Measurements from ENCODE around the gene SMIM1.
"Not testable (repeated sequence)": the region's sequence is repeated elsewhere in the genome, so short reads cannot be mapped to it uniquely, and the experiment has no call there.

Gene SMIM1

DNA sequence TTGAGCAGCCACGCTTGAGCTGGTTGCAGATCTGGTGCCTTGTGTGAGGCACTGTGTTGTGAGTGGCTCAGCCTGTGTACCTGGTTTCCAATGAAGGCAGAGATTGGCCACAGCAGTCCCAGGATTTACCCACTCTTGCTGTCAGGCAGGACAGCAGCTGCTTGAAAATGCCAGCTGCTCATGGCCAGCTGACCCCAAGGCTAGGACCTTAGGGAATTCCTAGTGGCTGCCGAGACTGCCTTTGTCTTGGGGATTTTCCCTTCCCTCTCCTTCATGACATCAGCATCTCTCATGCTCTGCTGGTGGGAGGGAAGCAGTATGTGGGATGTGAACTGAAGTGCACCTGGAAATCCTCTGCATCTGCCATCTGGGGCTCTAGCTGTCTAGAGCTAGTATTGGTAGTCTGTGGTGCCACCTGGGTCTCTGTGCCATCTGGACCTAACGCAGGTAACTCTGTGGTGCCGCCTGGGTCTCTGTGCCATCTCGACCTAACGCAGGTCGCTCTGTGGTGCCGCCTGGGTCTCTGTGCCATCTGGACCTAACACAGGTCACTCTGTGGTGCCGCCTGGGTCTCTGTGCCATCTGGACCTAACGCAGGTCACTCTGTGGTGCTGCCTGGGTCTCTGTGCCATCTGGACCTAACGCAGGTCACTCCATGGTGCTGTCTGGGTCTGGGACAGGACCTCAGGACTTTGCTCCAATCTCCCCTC is 27.6 kb downstream of the SMIM1 start:
- no peak overlapping the region for H3K4me3 ChIP-seq (ENCODE audit: low read length)
- TF ChIP-seq, protein P1, sequence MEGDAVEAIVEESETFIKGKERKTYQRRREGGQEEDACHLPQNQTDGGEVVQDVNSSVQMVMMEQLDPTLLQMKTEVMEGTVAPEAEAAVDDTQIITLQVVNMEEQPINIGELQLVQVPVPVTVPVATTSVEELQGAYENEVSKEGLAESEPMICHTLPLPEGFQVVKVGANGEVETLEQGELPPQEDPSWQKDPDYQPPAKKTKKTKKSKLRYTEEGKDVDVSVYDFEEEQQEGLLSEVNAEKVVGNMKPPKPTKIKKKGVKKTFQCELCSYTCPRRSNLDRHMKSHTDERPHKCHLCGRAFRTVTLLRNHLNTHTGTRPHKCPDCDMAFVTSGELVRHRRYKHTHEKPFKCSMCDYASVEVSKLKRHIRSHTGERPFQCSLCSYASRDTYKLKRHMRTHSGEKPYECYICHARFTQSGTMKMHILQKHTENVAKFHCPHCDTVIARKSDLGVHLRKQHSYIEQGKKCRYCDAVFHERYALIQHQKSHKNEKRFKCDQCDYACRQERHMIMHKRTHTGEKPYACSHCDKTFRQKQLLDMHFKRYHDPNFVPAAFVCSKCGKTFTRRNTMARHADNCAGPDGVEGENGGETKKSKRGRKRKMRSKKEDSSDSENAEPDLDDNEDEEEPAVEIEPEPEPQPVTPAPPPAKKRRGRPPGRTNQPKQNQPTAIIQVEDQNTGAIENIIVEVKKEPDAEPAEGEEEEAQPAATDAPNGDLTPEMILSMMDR (IDR thresholded peaks at IDR 0.05; ENCODE audit: insufficient read depth, low read depth, low read length, missing control alignments): no peak
- DNase-seq (ENCODE audit: low read depth): no peak

DNA sequence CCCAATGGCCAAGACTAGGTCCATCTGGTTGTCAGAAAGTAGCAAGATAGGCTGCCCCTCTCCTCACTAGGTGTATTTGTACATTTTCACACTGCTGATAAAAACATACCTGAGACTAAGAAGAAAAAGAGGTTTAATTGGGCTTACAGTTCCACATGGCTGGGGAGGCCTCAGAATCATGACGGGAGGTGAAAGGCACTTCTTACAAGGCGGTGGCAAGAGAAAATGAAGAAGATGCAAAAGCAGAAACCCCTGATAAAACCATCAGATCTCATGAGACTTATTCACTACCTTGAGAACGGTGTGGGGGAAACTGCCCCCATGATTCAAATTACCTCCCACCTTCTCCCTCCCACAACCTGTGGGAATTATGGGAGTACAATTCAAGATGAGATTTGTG is 28.2 kb downstream of the SMIM1 start:
- not testable (repeated sequence) for DNase-seq (ENCODE audit: low read depth); H3K4me3 ChIP-seq (ENCODE audit: low read length)

DNA sequence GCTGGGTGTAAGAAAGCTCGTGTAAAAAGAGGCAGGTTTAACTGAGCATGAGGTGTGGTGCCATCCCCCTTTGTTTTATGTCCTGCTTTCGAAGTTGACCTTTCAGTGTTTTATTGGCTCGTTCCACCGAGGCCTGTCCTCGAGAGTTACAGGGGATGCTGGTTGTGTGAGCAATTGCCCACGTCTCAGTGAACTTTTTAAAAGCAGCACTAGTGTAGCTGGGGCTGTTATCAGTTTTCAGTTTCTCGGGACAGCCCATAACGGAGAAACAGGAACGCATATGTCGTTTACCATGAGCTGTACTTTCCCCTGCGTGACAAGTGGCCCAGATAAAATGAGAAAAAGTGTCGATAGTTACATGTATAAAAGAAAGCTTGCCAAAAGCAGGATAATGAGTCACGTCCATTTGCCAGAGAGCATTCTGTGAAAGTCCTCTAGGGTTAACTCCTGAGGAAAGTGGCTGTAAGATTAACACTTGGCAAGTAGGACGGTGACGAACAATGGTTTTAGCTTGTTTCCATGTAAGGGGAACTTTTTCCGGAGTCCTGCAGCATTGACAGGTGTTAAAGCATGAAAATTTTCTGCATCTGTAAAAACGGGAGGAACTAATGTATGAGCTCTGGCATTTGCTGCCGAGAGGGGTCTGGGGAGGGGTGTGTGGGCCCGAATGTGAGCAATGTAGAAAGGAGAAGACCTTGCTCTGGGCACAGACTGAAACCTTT is 31.5 kb downstream of the SMIM1 start:
- H3K4me3 ChIP-seq (ENCODE audit: low read length): no peak overlapping the region
- TF ChIP-seq, protein P1 (IDR thresholded peaks at IDR 0.05; ENCODE audit: insufficient read depth, low read depth, low read length, missing control alignments): no peak
- peak; percentile 16 for DNase-seq (ENCODE audit: low read depth)

DNA sequence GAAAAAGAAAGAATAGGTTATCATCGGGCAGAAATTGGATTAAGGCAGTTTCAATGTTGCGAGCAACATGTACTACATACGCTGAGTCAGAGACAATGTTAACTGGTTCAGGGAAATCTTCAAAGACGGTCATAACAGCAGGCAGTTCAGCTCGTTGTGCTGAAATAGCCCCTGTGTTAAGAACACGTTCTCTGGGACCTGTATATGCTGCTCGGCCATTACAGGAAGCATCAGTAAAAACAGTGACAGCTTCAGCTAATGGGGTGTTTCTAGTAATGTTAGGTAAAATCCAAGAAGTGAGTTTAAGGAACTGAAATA is 32.0 kb downstream of the SMIM1 start:
- peak; percentile 45 for DNase-seq (ENCODE audit: low read depth)
- H3K4me3 ChIP-seq (ENCODE audit: low read length): not testable (repeated sequence)

DNA sequence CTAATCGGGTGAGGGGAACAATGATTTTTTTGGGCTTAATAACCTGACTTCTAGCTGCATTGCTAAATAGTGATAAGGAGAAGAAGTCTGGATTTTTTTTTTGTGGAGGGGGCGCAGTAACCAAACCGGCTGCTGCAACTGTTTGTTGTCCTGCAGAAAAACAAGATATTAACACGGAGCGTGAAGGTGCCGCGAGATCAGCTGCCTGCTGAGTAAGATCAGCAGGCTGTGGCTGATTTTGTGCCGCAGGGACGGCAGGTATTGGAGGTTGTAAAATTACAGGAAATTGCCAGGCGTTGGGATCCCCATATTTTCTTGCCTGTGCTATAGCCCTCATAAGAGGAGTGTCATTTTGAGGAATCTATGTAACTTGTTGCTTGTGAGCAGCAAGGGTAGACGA is 32.5 kb downstream of the SMIM1 start:
- TF ChIP-seq, protein P1 (IDR thresholded peaks at IDR 0.05; ENCODE audit: insufficient read depth, low read depth, low read length, missing control alignments): no peak
- no peak overlapping the region for H3K4me3 ChIP-seq (ENCODE audit: low read length)
- no peak for DNase-seq (ENCODE audit: low read depth)

DNA sequence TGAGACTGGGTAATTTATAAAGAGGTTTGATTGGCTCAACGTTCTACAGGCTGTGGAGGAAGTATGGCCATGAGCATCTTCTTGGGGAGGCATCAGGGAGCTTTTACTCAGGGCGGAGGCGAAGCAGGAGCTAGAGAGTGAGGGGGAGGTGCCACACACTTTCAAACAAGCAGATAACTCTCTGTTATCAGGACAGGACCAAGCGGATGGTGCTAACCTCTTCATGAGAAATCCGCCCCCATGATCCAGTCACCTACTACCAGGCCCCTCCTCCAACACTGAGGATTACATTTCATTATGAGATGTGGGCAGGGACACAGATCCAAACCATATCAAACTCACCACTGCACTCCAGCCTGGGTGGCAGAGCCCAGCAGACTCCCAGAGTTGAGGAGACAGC is 35.2 kb downstream of the SMIM1 start:
- H3K4me3 ChIP-seq (ENCODE audit: low read length): no peak overlapping the region
- DNase-seq (ENCODE audit: low read depth): no peak
- TF ChIP-seq, protein P1 (IDR thresholded peaks at IDR 0.05; ENCODE audit: insufficient read depth, low read depth, low read length, missing control alignments): no peak

DNA sequence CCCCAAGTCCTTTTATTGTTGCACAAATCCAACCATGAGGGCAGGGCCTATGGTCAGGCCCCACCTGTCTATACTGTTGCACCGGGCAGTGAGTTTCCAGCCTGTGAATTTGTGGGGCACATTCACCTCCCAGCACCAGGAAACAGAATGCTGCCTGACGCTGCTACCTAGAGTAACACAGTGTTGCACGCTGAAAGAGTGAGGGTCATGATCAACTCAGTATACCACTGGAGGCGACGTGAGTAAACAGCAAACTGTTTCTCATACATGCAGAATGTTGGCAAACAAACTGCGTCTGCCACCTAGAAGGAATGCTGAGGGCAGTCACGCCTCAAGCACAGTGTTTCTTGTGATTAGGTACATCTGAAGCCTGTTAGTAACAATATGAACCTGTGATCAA is 37.1 kb downstream of the SMIM1 start:
- no peak overlapping the region for H3K4me3 ChIP-seq (ENCODE audit: low read length)
- DNase-seq (ENCODE audit: low read depth): peak; percentile 32
- TF ChIP-seq, protein P1 (IDR thresholded peaks at IDR 0.05; ENCODE audit: insufficient read depth, low read depth, low read length, missing control alignments): no peak

DNA sequence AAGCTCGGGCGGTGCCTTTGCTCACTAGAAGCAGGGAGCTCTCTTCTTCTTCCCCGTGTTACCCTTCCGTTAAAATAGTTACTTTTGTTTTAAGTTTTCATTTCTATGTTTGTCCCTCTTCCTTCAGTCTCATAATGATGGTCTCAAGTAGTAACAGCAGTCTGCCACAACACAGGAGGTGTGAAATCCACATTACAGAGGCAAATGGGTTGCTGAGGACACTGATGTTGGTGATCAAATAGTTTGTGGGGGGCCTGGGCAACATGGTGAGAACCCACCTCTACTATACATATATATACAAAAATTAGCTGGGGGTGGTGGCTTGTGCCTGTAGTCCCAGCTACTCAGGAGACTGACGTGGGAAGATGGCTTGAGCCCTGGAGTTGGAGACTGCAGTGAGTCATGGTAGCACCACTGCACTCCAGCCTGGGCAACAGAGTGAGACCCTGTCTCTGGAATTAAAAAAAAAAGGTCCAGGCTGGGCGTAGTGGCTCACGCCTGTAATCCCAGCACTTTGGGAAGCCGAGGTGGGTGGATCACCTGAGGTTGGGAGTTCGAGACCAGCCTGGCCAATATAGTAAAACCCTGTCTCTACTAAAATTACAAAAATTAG is 37.7 kb downstream of the SMIM1 start:
- not testable (repeated sequence) for DNase-seq (ENCODE audit: low read depth); H3K4me3 ChIP-seq (ENCODE audit: low read length)

Measured in epithelial cell of esophagus (primary cell).